HuH-7.5 (cell line): Measurements from ENCODE around the gene CENPT.
A peak's percentile ranks its signal among the peaks of the same experiment; 100 is the strongest.
"Not testable (repeated sequence)": the region's sequence is repeated elsewhere in the genome, so short reads cannot be mapped to it uniquely, and the experiment has no call there.

ENCODE experiments used
- DNase-seq: peaks from one replicate; pipeline ENCODE4 v3.0.0; 2011; ENCODE audit warnings: low spot score

Gene CENPT

GRCh38 chr16:67873435-67874370, 26.2 kb upstream of the CENPT start:
- peak; percentile 44 for DNase-seq

- peak; percentile 88 for DNase-seq
Observed at GRCh38 chr16:67872631-67873434, 25.3 kb upstream of the CENPT start, which contains the start of gene EDC4. Gene EDC4 (plus strand): TSS chr16:67873052. CDS start chr16:67873262, 210 bp downstream.

GRCh38 chr16:67872131-67872630, 24.7 kb upstream of the CENPT start:
- DNase-seq, result no peak

GRCh38 chr16:67871256-67871655, 23.8 kb upstream of the CENPT start:
- no peak for DNase-seq

- no peak for DNase-seq
Observed at GRCh38 chr16:67869653-67870052, 22.2 kb upstream of the CENPT start.

- no peak for DNase-seq
Observed at GRCh38 chr16:67868290-67868689, 20.8 kb upstream of the CENPT start.

- DNase-seq, result no peak
Observed at GRCh38 chr16:67865318-67865717, 17.8 kb upstream of the CENPT start.

- no peak for DNase-seq
Observed at GRCh38 chr16:67864594-67864993, 17.1 kb upstream of the CENPT start.

- DNase-seq, result not testable (repeated sequence)
Observed at GRCh38 chr16:67864044-67864443, 16.6 kb upstream of the CENPT start.

GRCh38 chr16:67862623-67863583, 15.4 kb upstream of the CENPT start:
- DNase-seq, result no peak

GRCh38 chr16:67861877-67862276, 14.4 kb upstream of the CENPT start:
- DNase-seq, result no peak

GRCh38 chr16:67860589-67861398, 13.3 kb upstream of the CENPT start:
- DNase-seq, result no peak

GRCh38 chr16:67858500-67858899, 11.0 kb upstream of the CENPT start:
- no peak for DNase-seq

GRCh38 chr16:67857547-67858233, 10.2 kb upstream of the CENPT start:
- peak; percentile 78 for DNase-seq

GRCh38 chr16:67856927-67857546, 9.5 kb upstream of the CENPT start:
- DNase-seq, result no peak

- no peak for DNase-seq
Observed at GRCh38 chr16:67855789-67856188, 8.3 kb upstream of the CENPT start.

- no peak for DNase-seq
Observed at GRCh38 chr16:67853670-67854069, 6.2 kb upstream of the CENPT start.

- DNase-seq, result no peak
Observed at GRCh38 chr16:67848118-67848517, 625 bp upstream of the CENPT start.

GRCh38 chr16:67846320-67847063, 1.0 kb downstream of the CENPT start, which contains the start of gene NUTF2:
Gene NUTF2 (plus strand): TSS chr16:67846933. CDS start chr16:67865131, 18,198 bp downstream.
- DNase-seq, result peak; percentile 96
